8988T (cell line): ENCODE measurements around the gene PSTPIP1.

Experiments
- DNase-seq: peaks from one replicate; pipeline ENCODE4 v3.0.0; 2011

Gene PSTPIP1

DNA sequence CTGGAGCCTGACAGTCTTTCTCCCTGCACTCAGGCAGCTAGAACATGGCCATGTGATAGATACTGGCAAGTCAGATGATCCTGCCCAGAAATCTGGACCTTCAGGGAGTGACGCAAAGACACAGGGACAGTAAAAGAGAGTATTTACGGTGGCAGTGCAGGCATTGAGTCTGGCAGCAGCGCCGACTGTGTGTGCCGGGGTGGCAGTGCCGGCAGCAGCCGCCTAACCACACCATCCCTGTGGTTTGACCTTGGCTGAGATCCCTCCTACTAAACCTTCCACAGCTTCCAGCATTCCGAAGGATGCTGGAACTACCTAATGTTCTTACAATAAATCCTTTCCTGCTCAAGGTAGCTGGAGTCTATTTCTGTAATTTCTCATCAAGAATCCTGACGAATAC is 80.6 kb downstream of the PSTPIP1 start:
- DNase-seq = no peak

DNA sequence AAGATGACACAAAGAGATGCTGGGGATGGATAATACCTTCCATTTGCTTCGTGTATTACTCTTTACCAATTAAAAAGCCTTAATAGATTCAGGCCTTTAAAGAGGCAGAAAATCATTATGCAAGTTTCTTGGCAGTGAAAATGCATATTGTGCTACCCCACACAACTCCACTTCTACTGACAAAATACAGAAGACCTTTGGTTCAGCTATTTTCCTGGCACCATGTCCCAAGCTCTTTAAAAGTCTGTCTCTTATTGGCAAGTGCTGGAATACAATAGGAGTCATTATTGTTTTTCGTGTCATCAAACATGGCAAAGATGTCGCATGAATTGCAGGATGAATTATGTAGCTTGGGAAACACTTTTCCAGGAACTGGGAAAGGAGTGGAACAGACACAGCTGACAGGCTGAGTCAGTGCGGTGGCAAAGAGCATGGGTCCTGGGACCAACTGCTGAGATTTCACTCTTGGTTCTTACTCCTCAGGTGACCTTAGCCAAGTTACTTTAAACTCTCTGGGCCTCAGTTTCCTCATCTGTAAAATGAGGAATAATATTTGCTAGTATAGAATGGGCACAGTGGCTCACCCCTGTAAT is 81.5 kb downstream of the PSTPIP1 start:
- no peak for DNase-seq

DNA sequence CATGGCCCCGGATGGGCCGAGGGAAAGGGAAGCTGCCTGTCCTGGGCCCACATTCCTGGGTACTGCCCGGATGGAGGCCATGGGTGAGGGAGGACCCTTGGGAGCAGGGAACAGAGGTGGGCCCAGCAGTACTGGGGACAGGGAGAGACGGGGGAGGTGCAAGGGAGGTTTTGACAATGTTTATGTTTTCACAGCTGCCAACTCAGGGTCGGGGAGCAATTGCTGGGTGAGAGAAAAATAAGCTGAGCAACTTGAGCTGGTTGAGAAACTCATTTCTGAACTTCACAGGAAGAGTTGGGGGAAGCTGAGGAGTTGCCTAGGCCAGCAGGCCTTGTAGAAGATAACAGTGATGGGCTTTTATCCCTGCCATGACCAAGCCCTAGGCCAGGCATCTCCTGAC is 87.0 kb downstream of the PSTPIP1 start:
- DNase-seq = no peak

- DNase-seq = no peak
These were observed 88.6 kb downstream of the PSTPIP1 start for GRCh38 chr15:77083381-77084160.

DNA sequence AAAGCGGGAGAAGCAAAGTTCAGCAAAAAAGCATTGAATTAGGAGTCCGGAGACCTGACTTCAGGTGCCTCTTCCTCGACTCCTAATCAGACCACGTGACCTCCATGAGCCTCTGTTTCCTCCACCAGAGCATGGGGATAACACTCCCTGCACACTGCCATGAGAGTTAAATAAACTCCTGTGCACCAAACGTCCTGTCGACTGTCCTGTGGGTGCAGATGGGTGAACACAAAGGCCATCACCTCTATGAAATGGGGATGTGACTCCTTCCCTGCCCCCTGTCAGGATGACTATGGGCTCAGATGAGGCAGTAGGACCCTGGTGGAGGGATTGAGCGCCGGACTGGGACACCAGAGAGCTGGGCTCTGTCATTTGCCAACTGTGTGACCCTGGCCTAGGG is 89.5 kb downstream of the PSTPIP1 start:
- no peak for DNase-seq

GRCh38 chr15:77085297-77085696 is 90.4 kb downstream of the PSTPIP1 start:
- no peak for DNase-seq
